ENCODE measurements around the gene KLF2.

The KLF2 gene

GRCh38 chr19:16285769-16286498 is 38.7 kb upstream of the KLF2 start:
- Histone ChIP-seq H3K4me1 (ENCODE audit: control insufficient read depth in 1 of 2, insufficient read depth in 1 of 2, low read depth in 1 of 2, low read length in 1 of 2) (peaks cover 37 to 41% of the 10 kb centered on the region in 2 experiments), H3K36me3 (no peaks in the 10 kb centered on the region), H3K4me3 (ENCODE audit: low read depth in 1 of 2, low read length in 1 of 2) (peak overlapping the region; percentile 20 to 25), H3K27me3 (peaks cover 14% of the 10 kb centered on the region), H3K9me3 (no peaks in the 10 kb centered on the region), H3K27ac (peak overlapping the region; percentile 80)
- TF ChIP-seq CTCF (IDR thresholded peaks at IDR 0.05): no peak

GRCh38 chr19:16288544-16288943 is 36.1 kb upstream of the KLF2 start:
- Histone ChIP-seq H3K4me1 (ENCODE audit: control insufficient read depth in 1 of 2, insufficient read depth in 1 of 2, low read depth in 1 of 2, low read length in 1 of 2) (peaks cover 31 to 34% of the 10 kb centered on the region in 2 experiments), H3K27me3 (peaks cover 14% of the 10 kb centered on the region), H3K9me3 (no peaks in the 10 kb centered on the region), H3K36me3 (no peaks in the 10 kb centered on the region), H3K27ac (no peak overlapping the region), H3K4me3 (ENCODE audit: low read depth in 1 of 2, low read length in 1 of 2) (no peak overlapping the region)
- TF ChIP-seq CTCF (IDR thresholded peaks at IDR 0.05): no peak

GRCh38 chr19:16289594-16289993 is 35.0 kb upstream of the KLF2 start:
- Histone ChIP-seq H3K9me3 (no peaks in the 10 kb centered on the region), H3K27ac (no peak overlapping the region), H3K4me1 (ENCODE audit: control insufficient read depth in 1 of 2, insufficient read depth in 1 of 2, low read depth in 1 of 2, low read length in 1 of 2) (peaks cover 21 to 24% of the 10 kb centered on the region in 2 experiments), H3K27me3 (peaks cover 14% of the 10 kb centered on the region), H3K4me3 (ENCODE audit: low read depth in 1 of 2, low read length in 1 of 2) (no peak overlapping the region), H3K36me3 (no peaks in the 10 kb centered on the region)
- TF ChIP-seq CTCF (IDR thresholded peaks at IDR 0.05): no peak

- H3K27ac ChIP-seq: no peak overlapping the region
- no peak for TF ChIP-seq CTCF (IDR thresholded peaks at IDR 0.05)
- H3K9me3 ChIP-seq: no peaks in the 10 kb centered on the region
- H3K4me3 ChIP-seq (ENCODE audit: low read depth in 1 of 2, low read length in 1 of 2): no peak overlapping the region
- peaks cover 14% of the 10 kb centered on the region for H3K27me3 ChIP-seq
- H3K36me3 ChIP-seq: no peaks in the 10 kb centered on the region
- H3K4me1 ChIP-seq (ENCODE audit: control insufficient read depth in 1 of 2, insufficient read depth in 1 of 2, low read depth in 1 of 2, low read length in 1 of 2): peaks cover 10 to 13% of the 10 kb centered on the region in 2 experiments
These were observed 33.9 kb upstream of the KLF2 start for GRCh38 chr19:16290692-16291091.

- Histone ChIP-seq H3K36me3 (no peaks in the 10 kb centered on the region), H3K4me3 (ENCODE audit: low read depth in 1 of 2, low read length in 1 of 2) (no peak overlapping the region), H3K9me3 (no peaks in the 10 kb centered on the region), H3K4me1 (ENCODE audit: control insufficient read depth in 1 of 2, insufficient read depth in 1 of 2, low read depth in 1 of 2, low read length in 1 of 2) (no peaks in the 10 kb centered on the region), H3K27me3 (no peaks in the 10 kb centered on the region), H3K27ac (no peak overlapping the region)
- TF ChIP-seq CTCF (IDR thresholded peaks at IDR 0.05): no peak
These were observed 31.2 kb upstream of the KLF2 start for GRCh38 chr19:16293118-16294091.
